Upper lobe of left lung (tissue), 4 donors: ENCODE results near the gene F2R.

ENCODE experiments used
- EP300 ChIP-seq, 4 donors: sonication (generic); formaldehyde crosslinking; IDR thresholded peaks; one replicate each; pipeline ENCODE4 v1.5.1; 2017; ENCODE audit warnings: antibody characterized with exemption in 4 of 4, control low read depth in 2 of 4
- POLR2A ChIP-seq, 4 donors: fragments of 450-650 bp; IDR thresholded peaks; one replicate each; pipeline ENCODE4 v1.5.1; 2016 to 2017; ENCODE audit warnings: antibody characterized with exemption in 4 of 4, mild to moderate bottlenecking in 2 of 4
- TF ChIP-seq, protein P1 (sequence below), 6 experiments: fragments of 450-650 bp in 4 of 6; fragments of 200-600 bp in 2 of 6; sonication (generic) in 2 of 6; IDR thresholded peaks; one replicate each; pipeline ENCODE4 v1.5.1; 2016 to 2019; ENCODE audit warnings: antibody characterized with exemption in 6 of 6

- TF ChIP-seq EP300 (IDR thresholded peaks at IDR 0.05) (no peak), POLR2A (IDR thresholded peaks at IDR 0.05) (no peak)
- TF ChIP-seq, protein P1, sequence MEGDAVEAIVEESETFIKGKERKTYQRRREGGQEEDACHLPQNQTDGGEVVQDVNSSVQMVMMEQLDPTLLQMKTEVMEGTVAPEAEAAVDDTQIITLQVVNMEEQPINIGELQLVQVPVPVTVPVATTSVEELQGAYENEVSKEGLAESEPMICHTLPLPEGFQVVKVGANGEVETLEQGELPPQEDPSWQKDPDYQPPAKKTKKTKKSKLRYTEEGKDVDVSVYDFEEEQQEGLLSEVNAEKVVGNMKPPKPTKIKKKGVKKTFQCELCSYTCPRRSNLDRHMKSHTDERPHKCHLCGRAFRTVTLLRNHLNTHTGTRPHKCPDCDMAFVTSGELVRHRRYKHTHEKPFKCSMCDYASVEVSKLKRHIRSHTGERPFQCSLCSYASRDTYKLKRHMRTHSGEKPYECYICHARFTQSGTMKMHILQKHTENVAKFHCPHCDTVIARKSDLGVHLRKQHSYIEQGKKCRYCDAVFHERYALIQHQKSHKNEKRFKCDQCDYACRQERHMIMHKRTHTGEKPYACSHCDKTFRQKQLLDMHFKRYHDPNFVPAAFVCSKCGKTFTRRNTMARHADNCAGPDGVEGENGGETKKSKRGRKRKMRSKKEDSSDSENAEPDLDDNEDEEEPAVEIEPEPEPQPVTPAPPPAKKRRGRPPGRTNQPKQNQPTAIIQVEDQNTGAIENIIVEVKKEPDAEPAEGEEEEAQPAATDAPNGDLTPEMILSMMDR (IDR thresholded peaks at IDR 0.05) = no peak
Observed at GRCh38 chr5:76762484-76762883, 46.6 kb downstream of the F2R start.
